22Rv1 (cell line): ENCODE results near the gene MCRS1.

Experiments
- H3K27ac ChIP-seq: fragments of 450-650 bp; 2 replicates; pipeline ENCODE4 v1.5.1; 2017
- CTCF ChIP-seq: fragments of 450-650 bp; IDR thresholded peaks from 2 replicates; pipeline ENCODE4 v1.5.1; 2017; ENCODE audit warnings: mild to moderate bottlenecking
- ZFX ChIP-seq: fragments of 450-650 bp; IDR thresholded peaks from 2 replicates; pipeline ENCODE4 v1.6.1; 2017; ENCODE audit warnings: antibody characterized with exemption, borderline replicate concordance

Gene MCRS1

GRCh38 chr12:49543221-49543913 is 24.6 kb downstream of the MCRS1 start:
- TF ChIP-seq CTCF (no peak), ZFX (no peak)
- H3K27ac ChIP-seq = no peak overlapping the region

- H3K27ac ChIP-seq = no peak overlapping the region
- TF ChIP-seq ZFX = no peak
- no peak for TF ChIP-seq CTCF
Measured at GRCh38 chr12:49542592-49543160, 25.3 kb downstream of the MCRS1 start.

- no peak overlapping the region for H3K27ac ChIP-seq
- TF ChIP-seq ZFX (no peak), CTCF (no peak)
Measured at GRCh38 chr12:49541911-49542505, 25.9 kb downstream of the MCRS1 start.

GRCh38 chr12:49541140-49541861 is 26.6 kb downstream of the MCRS1 start:
- H3K27ac ChIP-seq = no peak overlapping the region
- TF ChIP-seq ZFX (no peak), CTCF (no peak)

- H3K27ac ChIP-seq = no peak overlapping the region
- TF ChIP-seq ZFX = no peak
- TF ChIP-seq CTCF = no peak
Measured at GRCh38 chr12:49540229-49541139, 27.5 kb downstream of the MCRS1 start.

GRCh38 chr12:49539406-49540228 is 28.3 kb downstream of the MCRS1 start:
- no peak overlapping the region for H3K27ac ChIP-seq
- no peak for TF ChIP-seq CTCF
- no peak for TF ChIP-seq ZFX
